ENCODE data around the gene LIX1L.

DNA sequence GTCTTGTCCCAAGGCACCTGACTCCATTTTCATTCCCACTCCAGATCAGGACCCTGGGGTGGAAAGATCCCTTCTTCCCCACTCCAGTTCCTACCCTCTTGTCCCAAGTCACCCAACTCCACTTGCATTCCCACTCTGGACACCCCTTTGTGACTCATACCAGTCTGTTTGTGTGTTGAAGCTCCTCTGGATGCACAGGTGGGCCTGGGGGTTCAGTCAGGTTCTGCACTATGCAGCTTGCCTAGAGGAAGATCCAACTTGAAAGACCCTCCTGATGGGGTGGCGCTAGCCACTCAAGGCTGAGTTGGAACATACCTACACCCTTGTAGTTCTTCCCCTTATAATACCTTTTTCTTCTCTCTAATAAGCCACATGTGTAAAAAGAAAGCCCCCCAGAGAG, 62.3 kb downstream of the LIX1L start:
- TF ChIP-seq, protein P1, sequence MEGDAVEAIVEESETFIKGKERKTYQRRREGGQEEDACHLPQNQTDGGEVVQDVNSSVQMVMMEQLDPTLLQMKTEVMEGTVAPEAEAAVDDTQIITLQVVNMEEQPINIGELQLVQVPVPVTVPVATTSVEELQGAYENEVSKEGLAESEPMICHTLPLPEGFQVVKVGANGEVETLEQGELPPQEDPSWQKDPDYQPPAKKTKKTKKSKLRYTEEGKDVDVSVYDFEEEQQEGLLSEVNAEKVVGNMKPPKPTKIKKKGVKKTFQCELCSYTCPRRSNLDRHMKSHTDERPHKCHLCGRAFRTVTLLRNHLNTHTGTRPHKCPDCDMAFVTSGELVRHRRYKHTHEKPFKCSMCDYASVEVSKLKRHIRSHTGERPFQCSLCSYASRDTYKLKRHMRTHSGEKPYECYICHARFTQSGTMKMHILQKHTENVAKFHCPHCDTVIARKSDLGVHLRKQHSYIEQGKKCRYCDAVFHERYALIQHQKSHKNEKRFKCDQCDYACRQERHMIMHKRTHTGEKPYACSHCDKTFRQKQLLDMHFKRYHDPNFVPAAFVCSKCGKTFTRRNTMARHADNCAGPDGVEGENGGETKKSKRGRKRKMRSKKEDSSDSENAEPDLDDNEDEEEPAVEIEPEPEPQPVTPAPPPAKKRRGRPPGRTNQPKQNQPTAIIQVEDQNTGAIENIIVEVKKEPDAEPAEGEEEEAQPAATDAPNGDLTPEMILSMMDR (optimal IDR thresholded peaks at IDR 0.05 in 1 of 3, IDR thresholded peaks at IDR 0.05 in 1 of 3, conservative IDR thresholded peaks at IDR 0.05 in 1 of 3; ENCODE audit: extremely low read depth in 1 of 3, insufficient read depth in 2 of 3, low read length in 3 of 3): no peak
- no peak for TF ChIP-seq EZH2 (IDR thresholded peaks at IDR 0.05; ENCODE audit: low read length)
